GM12892 (cell line): ENCODE measurements around the gene C2CD4C.

Experiments
- POLR2A ChIP-seq: IDR thresholded peaks from 2 replicates; pipeline ENCODE4 v1.6.1; 2011; ENCODE audit warnings: low read depth, low read length, control low read depth
- POLR2AphosphoS5 ChIP-seq: IDR thresholded peaks from 2 replicates; pipeline ENCODE4 v1.6.1; 2011; ENCODE audit warnings: low read depth, low read length, control low read depth
- TAF1 ChIP-seq: IDR thresholded peaks from 2 replicates; pipeline ENCODE4 v1.6.1; 2011; ENCODE audit warnings: low read depth, mild to moderate bottlenecking, control low read depth, low read length, borderline replicate concordance

DNA sequence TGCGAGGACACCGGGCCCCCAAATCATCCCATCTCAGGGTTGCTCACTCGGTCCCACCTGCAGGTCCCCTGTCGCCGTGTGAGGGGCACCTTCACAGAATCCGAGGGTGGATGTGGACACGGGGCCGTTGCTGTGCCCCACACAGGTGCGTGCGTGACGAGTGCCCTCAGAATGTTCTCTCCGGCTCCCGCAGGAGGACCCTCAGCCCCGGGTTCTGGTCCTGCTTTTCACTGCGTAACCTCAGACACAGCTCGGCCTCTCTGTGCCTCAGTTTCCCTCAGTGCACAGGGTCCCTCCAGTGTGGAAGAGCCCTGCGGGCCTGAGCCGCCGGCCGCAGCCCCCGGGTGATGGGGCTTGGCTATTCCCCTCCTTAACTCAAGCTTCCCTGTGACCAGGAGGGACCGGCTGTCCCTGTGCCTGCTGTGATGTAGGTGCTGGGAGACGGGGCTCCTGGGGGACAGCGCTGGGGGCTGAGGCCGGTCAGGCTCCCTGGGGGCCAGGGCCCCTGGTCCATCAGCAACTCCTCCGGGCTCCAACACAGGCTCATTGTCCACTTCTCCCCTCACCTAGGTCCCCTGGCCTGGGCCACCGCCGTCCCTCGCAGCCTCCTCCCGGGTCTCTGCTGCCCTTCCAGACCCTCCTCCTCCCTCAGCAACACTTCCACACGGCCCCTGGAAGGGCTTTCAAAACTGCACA, 47.1 kb upstream of the C2CD4C start:
- TF ChIP-seq POLR2AphosphoS5 (no peak), POLR2A (no peak), TAF1 (no peak)
